Measurements from ENCODE around the gene HBZ. TPM values are rescaled to one million over a fixed set of nuclear protein-coding genes. Genes with fewer than 3 reads are reported as not detected.

The HBZ gene
- total RNA-seq, 2 experiments from 2014 or later, result not detected

- BruUV-seq (replicated peaks), result no TSS peak
Observed at GRCh38 chr16:164827-165538, 12.5 kb downstream of the HBZ start.

GRCh38 chr16:165539-166374, 13.3 kb downstream of the HBZ start, which contains the start of gene HBM:
Gene HBM, plus strand, starts transcription at chr16:165978. Its CDS starts 20 bp downstream, at chr16:165998.
- TF ChIP-seq CTCF (conservative IDR thresholded peaks at IDR 0.05; ENCODE audit: low read length) (no peak), EZH2phosphoT487 (IDR thresholded peaks at IDR 0.05; ENCODE audit: borderline replicate concordance, low read depth, low read length) (no peak)
- Histone ChIP-seq H3K9me2 (ENCODE audit: insufficient read depth, low read length) (no peaks in the 10 kb centered on the region), H3K4me1 (ENCODE audit: insufficient read depth, low read length, poor library complexity, severe bottlenecking) (no peaks in the 10 kb centered on the region), H3K4me2 (ENCODE audit: low read length) (no peak within 1 kb of the TSS), H3K79me2 (ENCODE audit: insufficient read depth, low read depth, low read length) (no peaks in the 10 kb centered on the region), H4K20me1 (ENCODE audit: insufficient read depth, low read length) (no peaks in the 10 kb centered on the region), H3K36me3 (ENCODE audit: insufficient read depth, low read length) (no peaks in the 10 kb centered on the region), H3K9me3 (ENCODE audit: low read length) (no peaks in the 10 kb centered on the region), H2AFZ (ENCODE audit: low read length) (no peak within 1 kb of the TSS), H3K4me3 (ENCODE audit: low read depth, low read length, poor library complexity, severe bottlenecking) (no peak within 1 kb of the TSS), H3K27ac (ENCODE audit: low read depth, low read length, poor library complexity, severe bottlenecking) (no peak within 1 kb of the TSS)
- no TSS peak for BruUV-seq (replicated peaks)
- ChIA-PET CTCF (ENCODE audit: unreplicated experiment) (no interaction called here), POLR2A (no interaction called here)
- no peak for DNase-seq (ENCODE audit: low spot score)
- intact Hi-C loops (cut with micrococcal nuclease; ENCODE audit: unreplicated experiment), result no loop called here

More at GRCh38 chr16:164827-165538, 12.5 kb downstream of the HBZ start:
- no peaks in the 10 kb centered on the region for H3K79me2 ChIP-seq (ENCODE audit: insufficient read depth, low read depth, low read length)
- H4K20me1 ChIP-seq (ENCODE audit: insufficient read depth, low read length), result no peaks in the 10 kb centered on the region
- no peak overlapping the region for H3K4me3 ChIP-seq (ENCODE audit: low read depth, low read length, poor library complexity, severe bottlenecking)
- intact Hi-C loops (cut with micrococcal nuclease; ENCODE audit: unreplicated experiment), result no loop called here
- TF ChIP-seq CTCF (conservative IDR thresholded peaks at IDR 0.05; ENCODE audit: low read length) (no peak), EZH2phosphoT487 (IDR thresholded peaks at IDR 0.05; ENCODE audit: borderline replicate concordance, low read depth, low read length) (no peak)
- no peaks in the 10 kb centered on the region for H3K9me3 ChIP-seq (ENCODE audit: low read length)
- CTCF ChIA-PET (ENCODE audit: unreplicated experiment), result no interaction called here
- no peaks in the 10 kb centered on the region for H3K9me2 ChIP-seq (ENCODE audit: insufficient read depth, low read length)
- no peak for DNase-seq (ENCODE audit: low spot score)
- H3K27ac ChIP-seq (ENCODE audit: low read depth, low read length, poor library complexity, severe bottlenecking), result no peak overlapping the region
- POLR2A ChIA-PET, result no interaction called here
- no peak overlapping the region for H3K4me2 ChIP-seq (ENCODE audit: low read length)
- H3K36me3 ChIP-seq (ENCODE audit: insufficient read depth, low read length), result no peaks in the 10 kb centered on the region
- H2AFZ ChIP-seq (ENCODE audit: low read length), result no peak overlapping the region
- H3K4me1 ChIP-seq (ENCODE audit: insufficient read depth, low read length, poor library complexity, severe bottlenecking), result no peaks in the 10 kb centered on the region

Measured in OCI-LY7 (cell line).